Stimulated activated CD8-positive, alpha-beta memory T cell treated with anti-CD3 and anti-CD28 coated beads, Interleukin-7, amount 100 ng/mL, for 24 hours (primary cell): Measurements from ENCODE around the gene MON1A.

Experiments used
- DNase-seq: peaks from one replicate; pipeline ENCODE4 v3.0.0-alpha.2; 2020; ENCODE audit warnings: low read depth

MON1A gene

GRCh38 chr3:49889296-49889695, 40.3 kb downstream of the MON1A start:
- DNase-seq: no peak

GRCh38 chr3:49886922-49887265, 42.7 kb downstream of the MON1A start:
- no peak for DNase-seq

DNA sequence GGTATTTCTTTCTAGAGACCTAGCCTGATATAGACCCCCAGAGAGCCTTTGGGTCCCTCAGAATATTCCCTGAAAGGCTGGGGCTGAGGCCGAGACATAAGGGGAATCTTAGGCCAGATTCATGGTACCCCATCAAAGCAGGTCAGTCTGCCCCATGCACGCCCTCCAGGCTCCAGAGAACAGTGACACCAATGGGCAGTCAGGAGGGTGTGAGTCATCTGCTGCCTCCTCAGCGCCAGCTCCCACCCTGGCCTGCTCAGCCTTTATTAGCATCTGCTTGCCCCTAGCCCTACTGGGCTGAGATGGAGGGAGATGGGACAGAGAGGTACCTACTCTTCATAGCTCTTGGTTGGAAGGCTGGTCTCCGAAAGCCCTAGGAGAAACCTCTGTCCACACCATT, 45.6 kb downstream of the MON1A start:
- no peak for DNase-seq

- DNase-seq: no peak
Measured at GRCh38 chr3:49882166-49882565, 47.4 kb downstream of the MON1A start.

DNA sequence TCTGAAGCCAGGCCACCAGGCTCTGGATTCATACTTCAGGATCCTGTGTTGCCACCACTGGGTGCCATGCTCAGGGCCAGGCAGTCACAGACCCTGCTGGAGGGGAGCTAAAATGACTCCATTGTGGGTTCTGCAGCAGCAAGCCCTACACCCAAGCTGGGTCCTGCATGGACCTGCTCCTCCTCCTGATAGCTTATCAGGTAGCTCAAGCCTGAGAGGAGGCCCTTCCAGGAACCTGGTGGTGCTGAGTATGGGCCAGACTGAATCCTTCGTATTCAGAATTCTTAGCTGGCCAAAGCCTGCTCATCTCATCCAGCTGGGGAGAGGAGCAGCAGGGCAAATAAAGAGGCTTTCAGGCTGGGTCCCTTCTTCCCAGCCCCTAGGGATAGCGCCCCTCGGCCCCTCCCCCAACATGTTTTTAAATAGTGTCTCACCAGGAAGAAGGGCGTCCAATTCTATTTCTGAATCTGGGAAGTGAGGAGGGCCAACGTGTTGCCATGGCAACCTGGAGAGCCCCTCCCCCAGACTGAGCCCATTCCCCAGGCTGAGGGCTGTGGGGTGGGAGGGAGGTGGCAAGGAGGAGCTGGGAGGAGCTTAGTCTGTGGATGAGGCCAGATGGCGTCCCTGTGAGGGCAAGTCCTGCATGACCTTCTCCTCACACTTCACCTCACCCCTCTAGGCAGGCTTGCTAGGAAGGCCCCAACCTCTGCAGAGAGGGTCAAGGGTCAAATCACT, 48.9 kb downstream of the MON1A start:
- no peak for DNase-seq

GRCh38 chr3:49879721-49880120, 49.9 kb downstream of the MON1A start:
- DNase-seq: no peak

- no peak for DNase-seq
Measured at GRCh38 chr3:49878686-49879085, 50.9 kb downstream of the MON1A start.

DNA sequence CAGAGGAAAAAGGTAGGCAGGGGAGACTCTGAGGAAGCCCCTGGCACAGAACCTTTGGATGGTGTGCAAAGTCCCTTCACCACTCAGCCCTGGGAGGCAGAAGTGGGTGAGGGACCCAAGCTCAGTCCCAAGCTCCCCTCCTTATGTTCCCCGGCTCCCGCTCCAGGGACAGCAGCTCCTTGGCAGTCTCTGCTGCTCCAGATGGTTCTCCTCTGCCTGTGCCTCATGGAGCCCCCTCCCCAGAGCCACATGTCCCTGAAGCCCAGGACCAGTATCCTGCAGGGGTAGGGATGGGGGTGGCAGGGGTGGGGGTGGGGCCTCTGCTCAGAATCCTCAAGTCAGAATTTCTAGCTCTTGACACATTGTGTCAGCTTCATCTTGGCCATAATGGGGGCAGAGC, 51.9 kb downstream of the MON1A start:
- no peak for DNase-seq

- no peak for DNase-seq
Measured at GRCh38 chr3:49876567-49876966, 53.0 kb downstream of the MON1A start.

DNA sequence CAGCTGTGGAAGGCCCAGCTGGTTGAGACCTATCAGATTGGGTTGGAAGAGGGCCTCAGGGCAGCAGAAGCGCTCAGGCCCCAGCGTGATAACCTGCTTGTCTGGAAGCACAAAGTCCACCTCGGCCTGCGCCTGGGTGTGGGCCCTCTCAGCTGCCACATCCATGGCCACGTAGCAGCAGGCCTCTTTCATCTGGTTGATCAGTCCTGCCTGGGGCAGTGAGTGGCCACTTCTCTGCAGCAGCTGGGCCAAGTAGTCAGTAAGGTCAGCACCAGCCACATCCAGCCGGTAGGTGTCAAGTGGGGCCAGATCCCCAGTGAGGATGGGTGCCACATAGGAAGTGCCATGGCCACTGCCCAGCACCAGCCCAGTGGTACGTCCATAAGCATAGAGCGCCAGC, 56.0 kb downstream of the MON1A start:
- DNase-seq: no peak

DNA sequence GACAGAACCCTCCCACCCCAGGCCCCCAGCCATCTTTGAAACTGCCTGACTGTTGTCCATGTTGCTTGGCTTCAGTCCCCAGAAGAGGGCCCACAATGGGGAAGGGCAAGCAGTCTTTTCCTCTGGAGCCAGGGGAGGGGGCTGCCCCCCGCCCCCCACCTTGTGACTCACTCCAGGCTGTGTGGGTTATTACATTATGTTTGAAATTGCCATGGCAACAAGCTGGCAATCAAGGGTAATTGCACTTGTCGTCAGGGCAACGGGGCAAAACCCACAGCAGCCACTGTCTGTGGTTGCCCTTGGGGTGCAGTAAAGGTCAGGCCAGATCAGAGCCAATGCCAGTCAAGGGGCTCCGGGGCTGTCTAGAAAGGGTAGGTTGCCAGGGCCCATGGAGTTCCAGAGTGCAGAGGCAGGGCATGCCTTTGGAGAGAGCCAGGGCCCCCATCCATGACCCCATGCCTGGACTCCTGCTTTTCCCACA, 56.8 kb downstream of the MON1A start:
- no peak for DNase-seq

GRCh38 chr3:49871531-49872153, 58.0 kb downstream of the MON1A start:
- DNase-seq: no peak

GRCh38 chr3:49869525-49870126, 60.0 kb downstream of the MON1A start, which contains the start of gene CAMKV:
TSS of gene CAMKV (minus strand) at chr3:49869906. CDS start at chr3:49862388, 7,518 bp downstream.
- no peak for DNase-seq

- no peak for DNase-seq
Measured at GRCh38 chr3:49868862-49869466, 60.6 kb downstream of the MON1A start.

DNA sequence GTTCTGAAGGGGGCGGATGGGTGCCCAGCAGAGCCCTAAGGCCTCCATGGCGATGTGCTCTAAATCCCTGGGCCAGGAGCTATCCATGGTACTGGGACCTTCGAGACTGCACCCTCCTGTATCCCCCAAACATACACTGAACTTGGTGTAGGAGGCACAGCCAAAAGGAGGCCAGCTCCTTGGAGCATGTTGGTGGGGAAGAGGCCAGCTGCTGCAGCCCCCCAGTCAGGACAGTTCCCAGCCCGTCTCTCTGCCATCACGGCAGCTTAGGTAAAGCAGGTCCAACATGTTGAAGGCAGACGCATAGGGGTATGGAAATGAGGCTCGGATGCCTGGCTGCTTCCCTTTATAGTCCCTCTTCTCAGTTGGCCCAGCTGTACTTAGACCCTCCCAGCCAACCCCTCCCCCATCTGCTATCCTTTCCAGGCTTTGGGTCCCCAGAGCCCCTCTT, 61.7 kb downstream of the MON1A start:
- no peak for DNase-seq

DNA sequence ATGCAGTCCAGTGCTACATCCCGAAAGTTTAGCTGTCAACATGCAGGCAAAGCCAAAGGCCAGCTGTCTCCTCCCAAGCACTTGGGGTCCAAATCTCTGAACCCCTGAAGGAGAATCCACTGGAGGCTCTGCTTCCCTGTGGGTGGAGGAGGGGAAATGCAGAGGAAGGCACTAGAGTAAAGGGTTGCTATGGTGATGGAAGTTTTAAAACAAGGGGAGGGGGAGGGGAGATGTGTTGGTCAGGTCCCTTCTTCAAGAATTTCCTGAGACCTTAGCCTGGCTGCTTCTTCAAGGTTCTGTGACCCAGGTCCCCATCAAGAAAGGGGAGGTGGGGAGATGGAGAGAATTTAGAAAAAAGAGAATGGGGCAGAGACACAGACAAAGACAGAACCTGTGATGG, 62.2 kb downstream of the MON1A start:
- DNase-seq: no peak

DNA sequence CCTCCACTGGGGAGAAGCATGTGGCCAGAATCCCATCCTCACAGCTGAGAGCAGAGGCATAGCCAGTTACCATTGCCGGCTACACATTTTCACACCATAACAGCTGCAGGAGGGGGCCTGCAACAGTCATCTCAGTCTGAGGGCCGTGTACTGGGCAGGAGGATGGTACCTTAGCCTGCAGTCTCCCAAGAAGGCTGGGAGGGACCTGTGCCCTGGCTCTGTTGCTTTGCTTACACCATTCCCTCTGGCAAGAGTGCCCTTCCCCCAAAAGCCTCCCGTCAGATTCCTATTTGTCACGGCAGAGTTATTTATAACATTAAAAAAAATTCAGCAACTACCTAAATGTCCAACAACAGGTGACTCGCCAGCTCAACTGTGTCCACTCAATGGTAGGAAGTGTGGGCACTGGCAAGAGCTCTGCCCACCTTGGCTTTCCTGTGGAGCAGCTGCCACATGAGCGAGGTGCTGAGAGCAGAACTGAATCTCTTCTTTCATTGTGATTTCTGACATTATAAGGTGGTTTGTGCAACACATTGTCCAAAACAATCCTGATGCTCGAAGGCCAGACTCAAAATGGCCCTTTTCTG, 64.3 kb downstream of the MON1A start:
- no peak for DNase-seq

DNA sequence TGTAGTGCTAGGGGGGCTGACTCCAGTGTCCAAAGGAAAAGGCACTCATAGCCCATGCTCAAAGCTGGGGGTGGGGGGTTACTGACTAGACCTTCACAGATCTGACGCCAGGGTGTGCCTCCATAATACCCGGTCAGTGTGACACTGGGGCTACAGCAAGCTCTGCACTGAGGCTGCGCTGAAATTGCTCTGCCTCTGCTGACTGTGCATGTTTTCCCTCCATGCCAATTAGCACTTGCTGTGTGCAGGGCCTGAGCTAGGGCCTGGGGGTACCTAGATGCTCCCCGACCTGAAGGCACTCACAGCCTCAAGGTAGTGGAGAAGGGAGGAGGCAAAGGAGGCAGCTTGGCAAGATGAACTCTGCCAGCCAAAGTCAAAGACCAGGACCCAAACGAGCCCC, 65.1 kb downstream of the MON1A start:
- DNase-seq: no peak

GRCh38 chr3:49859576-49860305, 69.9 kb downstream of the MON1A start:
- DNase-seq: no peak
